Activated naive CD4-positive, alpha-beta T cell treated with anti-CD3 and anti-CD28 coated beads, Interleukin-2, amount 50 U/mL, for 16 hours (primary cell): Measurements from ENCODE around the gene HACL1.
A peak's percentile ranks its signal among the peaks of the same experiment; 100 is the strongest.

Source experiments
- DNase-seq: peaks from one replicate; pipeline ENCODE4 v3.0.0-alpha.2; 2020

HACL1 gene

GRCh38 chr3:15601399-15602145 lies at the start of gene HACL1, which contains the start of gene BTD:
TSS of gene HACL1 (minus strand) at chr3:15601569. CDS start at chr3:15601463, 106 bp downstream.
TSS of gene BTD (plus strand) at chr3:15601745. CDS start at chr3:15635440, 33,695 bp downstream.
- peak; percentile 99 for DNase-seq

GRCh38 chr3:15649858-15650257 lies 48.5 kb upstream of the HACL1 start:
- DNase-seq = no peak

- DNase-seq = no peak
These were observed 48.0 kb upstream of the HACL1 start for GRCh38 chr3:15649341-15649740.

GRCh38 chr3:15647611-15648167 lies 46.3 kb upstream of the HACL1 start:
- no peak for DNase-seq

GRCh38 chr3:15646851-15647511 lies 45.6 kb upstream of the HACL1 start:
- DNase-seq = no peak

GRCh38 chr3:15645740-15646501 lies 44.6 kb upstream of the HACL1 start:
- no peak for DNase-seq

GRCh38 chr3:15645246-15645645 lies 43.9 kb upstream of the HACL1 start:
- no peak for DNase-seq

- DNase-seq = no peak
These were observed 37.5 kb upstream of the HACL1 start for GRCh38 chr3:15638891-15639262.

GRCh38 chr3:15638193-15638890 lies 37.0 kb upstream of the HACL1 start:
- no peak for DNase-seq

GRCh38 chr3:15637131-15637951 lies 36.0 kb upstream of the HACL1 start:
- no peak for DNase-seq

GRCh38 chr3:15636028-15636709 lies 34.8 kb upstream of the HACL1 start:
- no peak for DNase-seq

- DNase-seq = no peak
These were observed 33.8 kb upstream of the HACL1 start for GRCh38 chr3:15635121-15635661.

GRCh38 chr3:15634671-15635070 lies 33.3 kb upstream of the HACL1 start:
- no peak for DNase-seq

- DNase-seq = no peak
These were observed 32.6 kb upstream of the HACL1 start for GRCh38 chr3:15633766-15634598.

- no peak for DNase-seq
These were observed 31.8 kb upstream of the HACL1 start for GRCh38 chr3:15633159-15633558.

- no peak for DNase-seq
These were observed 30.8 kb upstream of the HACL1 start for GRCh38 chr3:15632212-15632580.

GRCh38 chr3:15631426-15632211 lies 30.2 kb upstream of the HACL1 start:
- no peak for DNase-seq

GRCh38 chr3:15630646-15631350 lies 29.4 kb upstream of the HACL1 start:
- no peak for DNase-seq
